Measurements from ENCODE around the gene TMPRSS11F. TPM values are rescaled to one million over a fixed set of nuclear protein-coding genes. Genes with fewer than 3 reads are reported as not detected.
"Not testable (repeated sequence)": the region's sequence is repeated elsewhere in the genome, so short reads cannot be mapped to it uniquely, and the experiment has no call there.

Gene TMPRSS11F
- total RNA-seq = 0.86 to 1.1 TPM (median 0.95 TPM) in 3 replicates

DNA sequence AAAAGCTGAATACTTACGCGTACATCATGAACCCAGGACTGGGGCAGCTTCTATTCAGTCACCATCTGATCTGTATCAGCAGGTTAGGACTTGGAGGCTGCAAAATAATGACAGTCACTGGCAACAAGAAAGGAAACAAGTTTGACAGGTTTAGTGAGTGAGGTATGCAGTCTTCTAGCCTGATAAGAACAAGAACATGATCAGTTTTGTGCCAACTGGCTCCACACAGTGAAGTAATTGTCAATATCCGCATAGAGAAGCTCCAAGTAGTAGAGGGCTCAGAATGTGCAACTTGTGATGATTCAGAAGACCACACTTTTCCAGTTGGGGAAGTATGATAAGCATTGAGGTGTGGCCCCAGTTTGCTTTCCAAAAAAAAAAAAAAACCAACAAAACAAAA, at the start of gene TMPRSS11F:
TMPRSS11F (minus strand) TSS at position 77 of the 400 bp plus-strand sequence; CDS start at position 28, 49 bp downstream.
- Mint-ChIP-seq H3K27me3 (ENCODE audit: low read depth) (no peaks in the 10 kb centered on the region), H3K36me3 (peaks cover 13% of the 10 kb centered on the region), H3K4me1 (peaks cover 34% of the 10 kb centered on the region), H3K9me3 (peaks cover 16% of the 10 kb centered on the region), H3K27ac (no peak within 1 kb of the TSS), H3K4me3 (no peak within 1 kb of the TSS)
- TF ChIP-seq CTCF (IDR thresholded peaks at IDR 0.05; ENCODE audit: unreplicated experiment) = no peak
- no peak for DNase-seq (ENCODE audit: low spot score in 2 of 2, unreplicated experiment in 2 of 2)

- no peak for TF ChIP-seq CTCF (IDR thresholded peaks at IDR 0.05; ENCODE audit: unreplicated experiment)
- H3K27me3 Mint-ChIP-seq (ENCODE audit: low read depth) = no peaks in the 10 kb centered on the region
- H3K9me3 Mint-ChIP-seq = peaks cover 13% of the 10 kb centered on the region
- H3K36me3 Mint-ChIP-seq = peaks cover 9% of the 10 kb centered on the region
- H3K4me1 Mint-ChIP-seq = peaks cover 14% of the 10 kb centered on the region
- H3K4me3 Mint-ChIP-seq = no peak overlapping the region
- no peak overlapping the region for H3K27ac Mint-ChIP-seq
- DNase-seq (ENCODE audit: low spot score in 2 of 2, unreplicated experiment in 2 of 2) = no peak
These were observed 47.2 kb upstream of the TMPRSS11F start for GRCh38 chr4:68176904-68177303.

DNA sequence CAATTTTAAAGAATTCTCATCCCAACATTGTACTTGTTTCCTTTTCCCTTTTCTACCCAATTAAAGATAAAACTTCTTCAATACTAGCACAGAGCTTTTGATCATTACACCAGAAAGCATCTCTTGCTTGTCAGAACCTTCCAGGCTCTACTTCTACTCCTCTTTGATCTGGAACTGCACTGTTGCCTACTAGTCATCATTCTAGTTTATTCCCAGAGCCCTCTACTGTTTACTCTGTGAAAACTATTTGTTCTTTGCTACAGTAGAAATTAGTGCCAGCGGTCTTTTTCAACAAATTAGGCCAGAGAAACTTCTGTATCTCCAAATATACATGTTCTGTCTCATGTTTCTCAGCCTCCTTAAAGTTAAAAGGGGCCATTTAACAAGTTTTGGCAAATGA, 46.8 kb upstream of the TMPRSS11F start:
- H3K9me3 Mint-ChIP-seq = peaks cover 17% of the 10 kb centered on the region
- no peak for TF ChIP-seq CTCF (IDR thresholded peaks at IDR 0.05; ENCODE audit: unreplicated experiment)
- H3K27ac Mint-ChIP-seq = no peak overlapping the region
- peaks cover 9% of the 10 kb centered on the region for H3K36me3 Mint-ChIP-seq
- no peaks in the 10 kb centered on the region for H3K27me3 Mint-ChIP-seq (ENCODE audit: low read depth)
- no peak for DNase-seq (ENCODE audit: low spot score in 2 of 2, unreplicated experiment in 2 of 2)
- H3K4me1 Mint-ChIP-seq = peaks cover 14% of the 10 kb centered on the region
- no peak overlapping the region for H3K4me3 Mint-ChIP-seq

DNA sequence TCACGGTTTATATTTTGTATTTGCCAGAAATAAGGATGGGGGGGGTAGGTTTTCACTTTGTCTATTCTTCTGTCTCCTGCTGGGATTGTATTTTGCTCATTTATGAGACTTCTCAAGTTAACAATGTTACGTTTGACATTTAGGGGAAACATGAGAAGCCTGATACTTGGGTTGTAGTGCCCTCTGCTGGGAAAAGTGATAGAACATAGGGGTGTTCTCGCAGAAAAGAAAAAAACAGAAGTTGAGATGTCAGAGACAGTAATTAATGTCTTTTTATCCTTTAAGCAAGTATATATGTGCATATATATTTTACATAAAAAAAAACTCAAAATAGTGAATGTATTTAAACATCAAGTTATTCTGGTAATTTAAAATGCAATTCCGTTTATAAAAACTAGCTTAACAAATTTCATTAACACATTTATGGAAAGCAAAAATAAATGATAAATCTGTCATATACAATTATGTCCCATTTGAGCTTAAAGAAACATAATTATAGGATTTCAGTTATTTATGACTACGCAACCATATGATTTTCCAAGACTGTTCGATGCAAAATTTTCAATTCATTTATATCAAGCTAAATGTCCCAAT, 46.0 kb upstream of the TMPRSS11F start:
- TF ChIP-seq CTCF (IDR thresholded peaks at IDR 0.05; ENCODE audit: unreplicated experiment) = peak; percentile 73
- Mint-ChIP-seq H3K27me3 (ENCODE audit: low read depth) (no peaks in the 10 kb centered on the region), H3K36me3 (peaks cover 9% of the 10 kb centered on the region), H3K4me1 (peaks cover 14% of the 10 kb centered on the region), H3K9me3 (peaks cover 17% of the 10 kb centered on the region), H3K4me3 (no peak overlapping the region), H3K27ac (no peak overlapping the region)
- peak in 1 of 2 experiments; percentile 49 for DNase-seq (ENCODE audit: low spot score in 2 of 2, unreplicated experiment in 2 of 2)

GRCh38 chr4:68174389-68174788, 44.7 kb upstream of the TMPRSS11F start:
- not testable (repeated sequence) for DNase-seq (ENCODE audit: low spot score in 2 of 2, unreplicated experiment in 2 of 2); H3K27me3 Mint-ChIP-seq (ENCODE audit: low read depth); H3K27ac Mint-ChIP-seq; H3K36me3 Mint-ChIP-seq; H3K4me3 Mint-ChIP-seq
- H3K4me1 Mint-ChIP-seq = peaks cover 14% of the 10 kb centered on the region
- H3K9me3 Mint-ChIP-seq = peaks cover 17% of the 10 kb centered on the region

- not testable (repeated sequence) for DNase-seq (ENCODE audit: low spot score in 2 of 2, unreplicated experiment in 2 of 2); H3K27me3 Mint-ChIP-seq (ENCODE audit: low read depth); H3K36me3 Mint-ChIP-seq; H3K27ac Mint-ChIP-seq; H3K4me3 Mint-ChIP-seq
- Mint-ChIP-seq H3K4me1 (peaks cover 14% of the 10 kb centered on the region), H3K9me3 (peaks cover 17% of the 10 kb centered on the region)
These were observed 42.5 kb upstream of the TMPRSS11F start for GRCh38 chr4:68172147-68172546.

DNA sequence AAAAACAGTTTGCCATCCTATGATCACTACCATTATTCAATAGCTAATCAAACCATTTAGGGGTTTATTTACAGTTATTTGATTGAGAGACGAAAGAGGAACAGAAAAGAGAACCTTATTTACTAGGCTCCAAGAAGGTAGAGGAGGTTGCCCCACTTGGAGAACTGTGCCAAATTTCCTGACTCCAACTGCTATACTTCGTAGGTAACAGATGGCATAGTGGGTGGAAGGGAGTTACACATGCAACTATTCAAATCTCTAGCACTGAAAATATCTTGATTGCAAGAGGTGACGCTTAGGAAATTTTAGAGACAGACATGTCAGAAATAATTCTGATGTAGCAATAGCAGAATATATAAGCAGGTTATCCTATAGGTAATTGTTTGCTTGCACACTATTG, 38.0 kb upstream of the TMPRSS11F start:
- TF ChIP-seq CTCF (IDR thresholded peaks at IDR 0.05; ENCODE audit: unreplicated experiment) = no peak
- Mint-ChIP-seq H3K27ac (no peak overlapping the region), H3K36me3 (peaks cover 3% of the 10 kb centered on the region), H3K4me1 (no peaks in the 10 kb centered on the region), H3K9me3 (peaks cover 18% of the 10 kb centered on the region), H3K4me3 (no peak overlapping the region), H3K27me3 (ENCODE audit: low read depth) (peaks cover 11% of the 10 kb centered on the region)
- no peak for DNase-seq (ENCODE audit: low spot score in 2 of 2, unreplicated experiment in 2 of 2)
